H1 (cell line): ENCODE measurements around the gene BTRC. TPM values are rescaled to one million over a fixed set of nuclear protein-coding genes. Genes with fewer than 3 reads are reported as not detected.
A peak's percentile ranks its signal among the peaks of the same experiment; 100 is the strongest.

Experiments
- CTCF ChIA-PET: fragments of 300-600 bp; sonication (Branson Sonifier 250); formaldehyde crosslinking; loops from one replicate; lab custom pipeline; 2021; ENCODE audit not compliant: partially characterized antibody; lab: Charles Lee
- POLR2A ChIA-PET: fragments of 300-600 bp; sonication (Branson Sonifier 250); formaldehyde crosslinking; loops from one replicate; lab custom pipeline; 2021; ENCODE audit warnings: inconsistent platforms; ENCODE audit not compliant: partially characterized antibody; lab: Charles Lee
- DNase-seq, 2 experiments: peaks; one replicate each; pipeline versions ENCODE4 v3.0.0 to v3.0.0-alpha.2; 2010 to 2022; ENCODE audit warnings: low spot score in 2 of 2, low read depth in 1 of 2, mixed read lengths in 1 of 2
- FAIRE-seq: peaks from 2 replicates; lab custom pipeline; 2011; peaks lifted over from hg19 to GRCh38; lab: Jason Lieb, UNC
- H2AFZ ChIP-seq: 2 replicates; pipeline ENCODE4 v1.8.1; 2012; ENCODE audit warnings: low read length, inconsistent platforms
- H2AK5ac ChIP-seq: 2 replicates; pipeline ENCODE4 v1.6.1; 2013; ENCODE audit warnings: low read depth, low read length
- H2BK120ac ChIP-seq: replicated peaks from 2 replicates; pipeline ENCODE3; 2013; ENCODE audit warnings: low read depth, low read length, inconsistent platforms
- H2BK12ac ChIP-seq: 2 replicates; pipeline ENCODE4 v1.6.1; 2013; ENCODE audit warnings: low read depth, low read length
- H2BK15ac ChIP-seq: 2 replicates; pipeline ENCODE4 v1.6.1; 2013; ENCODE audit warnings: low read length
- H2BK20ac ChIP-seq: 2 replicates; pipeline ENCODE4 v1.6.1; 2013; ENCODE audit warnings: low read length
- H2BK5ac ChIP-seq: 2 replicates; pipeline ENCODE4 v1.6.1; 2013; ENCODE audit warnings: low read depth, low read length
- H3K14ac ChIP-seq: 2 replicates; pipeline ENCODE4 v1.6.1; 2013; ENCODE audit warnings: inconsistent platforms; ENCODE audit not compliant: insufficient read length
- H3K18ac ChIP-seq: 2 replicates; pipeline ENCODE4 v1.6.1; 2013; ENCODE audit warnings: low read length; ENCODE audit errors: extremely low read depth
- H3K23ac ChIP-seq: 2 replicates; pipeline ENCODE4 v1.6.1; 2013; ENCODE audit warnings: inconsistent platforms; ENCODE audit not compliant: insufficient read length
- H3K23me2 ChIP-seq: 2 replicates; pipeline ENCODE4 v1.6.1; 2013; ENCODE audit warnings: low read depth, low read length
- H3K27ac ChIP-seq: 2 replicates; pipeline ENCODE4 v1.6.1; 2011; ENCODE audit warnings: low read depth, low read length, inconsistent platforms
- H3K27me3 ChIP-seq, 4 experiments: replicated peaks in 1 of 4; 1 replicate in 1 of 4; 2 replicates in 3 of 4; pipeline versions ENCODE4 v1.6.1 to v1.8.1; 2011 to 2013; ENCODE audit warnings: low read length in 3 of 4, mild to moderate bottlenecking in 3 of 4, inconsistent platforms in 2 of 4, mixed read lengths in 2 of 4, moderate library complexity in 1 of 4; ENCODE audit not compliant: control insufficient read depth in 3 of 4, insufficient read depth in 3 of 4; ENCODE audit errors: extremely low read depth in 1 of 4
- H3K36me3 ChIP-seq, 4 experiments: 2 replicates each; pipeline versions ENCODE4 v1.6.1 to v1.8.1; 2011 to 2013; ENCODE audit warnings: mild to moderate bottlenecking in 4 of 4, low read length in 3 of 4, moderate library complexity in 2 of 4, control low read depth in 1 of 4, inconsistent platforms in 1 of 4; ENCODE audit not compliant: insufficient read depth in 4 of 4, control insufficient read depth in 2 of 4
- H3K4ac ChIP-seq: replicated peaks from 2 replicates; pipeline ENCODE3; 2013; ENCODE audit warnings: low read length, low read depth, mixed read lengths, inconsistent platforms; ENCODE audit not compliant: insufficient read length
- H3K4me1 ChIP-seq, 4 experiments: replicated peaks in 1 of 4; 1 replicate in 1 of 4; 2 replicates in 3 of 4; pipeline versions ENCODE4 v1.6.1 to v1.8.1; 2011 to 2013; ENCODE audit warnings: low read length in 3 of 4, inconsistent platforms in 2 of 4, mixed read lengths in 1 of 4; ENCODE audit not compliant: insufficient read depth in 4 of 4, control insufficient read depth in 3 of 4
- H3K4me2 ChIP-seq, 2 experiments: 2 replicates each; pipeline versions ENCODE4 v1.6.1 to v1.8.1; 2011 to 2013; ENCODE audit warnings: low read depth in 2 of 2, low read length in 2 of 2, control low read depth in 1 of 2, inconsistent platforms in 1 of 2, mild to moderate bottlenecking in 1 of 2; ENCODE audit not compliant: insufficient read depth in 1 of 2
- H3K4me3 ChIP-seq, 4 experiments: fragments of 200-600, 300-600 bp in 1 of 4; sonication (generic), shearing (Covaris generic), sonication (Bioruptor Twin) in 1 of 4; 2 replicates each; pipeline versions ENCODE4 v1.5.1 to v1.8.1; 2011 to 2016; ENCODE audit warnings: low read length in 4 of 4, low read depth in 3 of 4, control low read depth in 2 of 4, inconsistent platforms in 2 of 4, mild to moderate bottlenecking in 2 of 4, mixed read lengths in 1 of 4, moderate library complexity in 1 of 4; ENCODE audit not compliant: insufficient read depth in 2 of 4; ENCODE audit errors: extremely low read depth in 1 of 4
- H3K56ac ChIP-seq: replicated peaks from 2 replicates; pipeline ENCODE3; 2013; ENCODE audit warnings: low read depth, mild to moderate bottlenecking, mixed read lengths, low read length, inconsistent platforms; ENCODE audit not compliant: insufficient read length
- H3K79me1 ChIP-seq: 2 replicates; pipeline ENCODE4 v1.6.1; 2013; ENCODE audit warnings: low read depth, low read length, control low read depth
- H3K79me2 ChIP-seq, 2 experiments: 2 replicates each; pipeline versions ENCODE4 v1.6.1 to v1.8.1; 2012 to 2013; ENCODE audit warnings: low read length in 2 of 2, mild to moderate bottlenecking in 2 of 2, inconsistent platforms in 1 of 2; ENCODE audit not compliant: insufficient read depth in 2 of 2, control insufficient read depth in 1 of 2
- H3K9ac ChIP-seq, 4 experiments: replicated peaks in 1 of 4; 1 replicate in 1 of 4; 2 replicates in 3 of 4; pipeline versions ENCODE4 v1.6.1 to v1.8.1; 2011 to 2013; ENCODE audit warnings: low read depth in 3 of 4, low read length in 3 of 4, control low read depth in 2 of 4, mild to moderate bottlenecking in 2 of 4, moderate library complexity in 2 of 4, inconsistent platforms in 1 of 4; ENCODE audit errors: extremely low read depth in 1 of 4
- H3K9me3 ChIP-seq, 2 experiments: 2 replicates each; pipeline versions ENCODE4 v1.6.1 to v1.8.1; 2012 to 2013; ENCODE audit warnings: mild to moderate bottlenecking in 2 of 2, moderate library complexity in 2 of 2, control low read depth in 1 of 2, inconsistent platforms in 1 of 2, low read depth in 1 of 2, low read length in 1 of 2, mixed read lengths in 1 of 2; ENCODE audit not compliant: insufficient read depth in 2 of 2
- H4K20me1 ChIP-seq, 2 experiments: replicated peaks in 1 of 2; 2 replicates each; pipeline versions ENCODE3 to v1.8.1; 2011 to 2013; ENCODE audit warnings: inconsistent platforms in 2 of 2, low read length in 2 of 2, mild to moderate bottlenecking in 1 of 2; ENCODE audit not compliant: insufficient read depth in 2 of 2, control insufficient read depth in 1 of 2
- H4K5ac ChIP-seq: 2 replicates; pipeline ENCODE4 v1.6.1; 2013; ENCODE audit warnings: low read length, low read depth, mixed read lengths, inconsistent platforms; ENCODE audit not compliant: insufficient read length
- H4K8ac ChIP-seq: 2 replicates; pipeline ENCODE4 v1.8.0; 2013; ENCODE audit warnings: mild to moderate bottlenecking, moderate library complexity, low read length, inconsistent platforms; ENCODE audit not compliant: insufficient read depth; ENCODE audit errors: extremely low read depth
- H4K91ac ChIP-seq: replicated peaks from 2 replicates; pipeline ENCODE3; 2013; ENCODE audit warnings: low read length, mixed read lengths, inconsistent platforms; ENCODE audit not compliant: insufficient read length
- BRCA1 ChIP-seq: IDR thresholded peaks from 2 replicates; pipeline ENCODE4 v1.6.1; 2012; ENCODE audit warnings: low read depth, low read length, improper control_type of control experiment
- CREB1 ChIP-seq: IDR thresholded peaks from 2 replicates; pipeline ENCODE4 v1.6.1; 2012; ENCODE audit warnings: inconsistent platforms
- GABPA ChIP-seq: IDR thresholded peaks from 2 replicates; pipeline ENCODE4 v1.6.1; 2011; ENCODE audit warnings: mild to moderate bottlenecking, low read length, moderate library complexity, borderline replicate concordance; ENCODE audit not compliant: insufficient read depth
- KDM1A ChIP-seq: fragments of 200-600, 300-600 bp; sonication (generic); IDR thresholded peaks from 2 replicates; pipeline ENCODE4 v1.7.1; 2016; ENCODE audit warnings: mild to moderate bottlenecking, low read length, borderline replicate concordance
- POU5F1 ChIP-seq: IDR thresholded peaks from 2 replicates; pipeline ENCODE4 v1.6.1; 2011; ENCODE audit warnings: low read depth, mild to moderate bottlenecking, low read length, moderate library complexity
- RBBP5 ChIP-seq: IDR thresholded peaks from 2 replicates; pipeline ENCODE4 v1.7.1; 2012; ENCODE audit warnings: low read depth, mild to moderate bottlenecking, inconsistent platforms, low read length, moderate library complexity, borderline replicate concordance
- SRF ChIP-seq: IDR thresholded peaks from 2 replicates; pipeline ENCODE4 v1.6.1; 2011; ENCODE audit warnings: mild to moderate bottlenecking, low read depth, low read length, moderate library complexity
- WGBS, 2 experiments: shearing (Covaris generic) in 1 of 2; methylation state at CpG; one replicate each; pipeline versions ENCODE4 v1.1.6 to v1.1.7; 2013 to 2015; ENCODE audit warnings: low lambda C conversion rate in 2 of 2, mixed read lengths in 2 of 2, inconsistent platforms in 1 of 2, low coverage in 1 of 2, missing lambda C conversion rate in 1 of 2; ENCODE audit not compliant: insufficient replicate concordance in 2 of 2, insufficient coverage in 1 of 2, insufficient read length in 1 of 2; ENCODE audit errors: extremely low coverage in 1 of 2, missing lambda C conversion rate in 1 of 2; 5-methylcytosine and 5-hydroxymethylcytosine counted together
- polyA plus RNA-seq, 7 experiments: library from polyadenylated mRNA; depleted of rRNA in 3 of 7; stranded (reverse) in 5 of 7; unstranded in 2 of 7; fragments of >200 nt in 5 of 7; fragments of 200-250 nt in 2 of 7; gene quantifications; 1 replicate in 5 of 7; 2 replicates in 1 of 7; 4 replicates in 1 of 7; pipeline versions ENCODE4 v1.2.1 to v1.2.3, GENCODE V29; 2011 to 2013; ENCODE audit warnings: missing spikeins in 2 of 7, mixed read lengths in 2 of 7
- total RNA-seq: library from RNA; stranded (reverse); fragmentation: NEBNext Ultra II Directional; extraction: Animal tissue kit (Norgen Biotek cat#: 25700); gene quantifications from 2 replicates; pipeline ENCODE4 v1.2.1, GENCODE V29; 2021

The BTRC gene
- total and polyA plus RNA-seq, 2 of the 8 experiments (the other 6 are each of a cell fraction or from before 2014, with no cell fraction given) = 9.9 to 24.7 TPM

GRCh38 chr10:101560298-101561067, 206.5 kb downstream of the BTRC start:
- Histone ChIP-seq H3K23ac (no peak overlapping the region), H3K79me2 (no peaks in the 10 kb centered on the region), H4K91ac (no peak overlapping the region), H4K8ac (no peak overlapping the region), H2BK20ac (no peak overlapping the region), H3K27ac (no peak overlapping the region), H3K23me2 (no peaks in the 10 kb centered on the region), H3K4ac (no peak overlapping the region), H3K79me1 (no peaks in the 10 kb centered on the region), H3K4me1 (peaks cover 0 to 2% (median 0%) of the 10 kb centered on the region in 4 experiments; a peak in 2 of 7 replicates), H3K9me3 (no peaks in the 10 kb centered on the region), H2BK5ac (no peak overlapping the region), H2BK15ac (no peak overlapping the region), H2AFZ (no peak overlapping the region), H3K56ac (no peak overlapping the region), H3K4me3 (no peak overlapping the region), H3K36me3 (no peaks in the 10 kb centered on the region), H3K27me3 (peaks cover 0 to under 1% (median 0%) of the 10 kb centered on the region in 4 experiments; a peak in 2 of 7 replicates), H4K5ac (no peak overlapping the region), H2BK12ac (no peak overlapping the region), H2AK5ac (no peak overlapping the region), H3K9ac (no peak overlapping the region), H3K18ac (no peak overlapping the region), H3K14ac (no peak overlapping the region), H3K4me2 (no peak overlapping the region), H4K20me1 (no peaks in the 10 kb centered on the region), H2BK120ac (no peak overlapping the region)
- TF ChIP-seq CREB1 = no peak
- TF ChIP-seq SRF = no peak
- TF ChIP-seq POU5F1 = no peak
- TF ChIP-seq GABPA = no peak
- TF ChIP-seq KDM1A = no peak
- TF ChIP-seq RBBP5 = no peak
- no peak for TF ChIP-seq BRCA1
- CTCF ChIA-PET = interaction anchor here (1.1 to 8.5 kb wide), 7 partner anchors 8 to 347 kb away, joined by 3 to 65 read pairs (median 4); no protein-coding TSS in a partner anchor
- 71% methylated on average over 2 of the region's 2 CpGs; no CpG with 5 or more reads in 1 of the 2 experiments for WGBS, 2 experiments
- DNase-seq = peak in 1 of 2 experiments; percentile 41
- no peak for FAIRE-seq
- POLR2A ChIA-PET = interaction anchor here (1.5 kb wide), 1 partner anchor 64 kb away, joined by 4 read pairs; no protein-coding TSS in a partner anchor
